Psoas muscle (tissue), 8 donors: ENCODE results near the gene ATXN2. TPM values are rescaled to one million over a fixed set of nuclear protein-coding genes. Genes with fewer than 3 reads are reported as not detected.

Experiments used
- ATAC-seq, 4 donors: fragments of 200-7000 bp; cut with Tn5 transposase; one replicate each; pipeline ENCODE4 v1.9.1; 2020; ENCODE audit warnings: moderate library complexity in 3 of 4, mild to moderate bottlenecking in 2 of 4
- DNase-seq, 2 donors: peaks; one replicate each; pipeline ENCODE4 v3.0.0-alpha.2; 2020
- H3K27ac ChIP-seq: fragments of 200-600 bp; one replicate; pipeline ENCODE4 v1.8.0; 2022
- H3K27me3 ChIP-seq, 3 donors: fragments of 200-600 bp in 1 of 3; one replicate each; pipeline versions ENCODE4 v1.6.1 to v1.8.0; 2013 to 2022; ENCODE audit warnings: low read length in 2 of 3, mild to moderate bottlenecking in 2 of 3, moderate library complexity in 1 of 3; ENCODE audit not compliant: insufficient read depth in 3 of 3
- H3K36me3 ChIP-seq, 2 donors: fragments of 200-600 bp in 1 of 2; one replicate each; pipeline versions ENCODE4 v1.6.1 to v1.8.0; 2013 to 2022; ENCODE audit warnings: low read depth in 1 of 2, mild to moderate bottlenecking in 1 of 2, moderate library complexity in 1 of 2; ENCODE audit not compliant: insufficient read depth in 1 of 2
- H3K4me1 ChIP-seq: fragments of 200-600 bp; one replicate; pipeline ENCODE4 v1.8.0; 2022
- H3K4me3 ChIP-seq: fragments of 200-600 bp; one replicate; pipeline ENCODE4 v1.8.0; 2022; ENCODE audit warnings: mild to moderate bottlenecking
- H3K9me3 ChIP-seq: fragments of 200-600 bp; one replicate; pipeline ENCODE4 v1.8.0; 2022
- CTCF ChIP-seq: fragments of 200-600 bp; IDR thresholded peaks from one replicate; pipeline ENCODE4 v1.8.0; 2022; ENCODE audit warnings: antibody characterized with exemption
- WGBS, 3 donors: extraction: QIAGEN DNeasy Blood & Tissue Kit; methylation state at CpG; one replicate each; pipeline versions ENCODE4 v1.1.6 to v1.1.7; 2013; 5-methylcytosine and 5-hydroxymethylcytosine counted together
- intact Hi-C, 2 donors: fragments of 100-400 bp; cut with DNase I; formaldehyde crosslinking; loops; one replicate each; pipeline versions ENCODE4 v1.11.0 to v1.14.2; 2022
- polyA plus RNA-seq, 3 donors: library from polyadenylated mRNA; stranded (reverse); fragments of 200-250 nt; gene quantifications; one replicate each; pipeline ENCODE4 v1.2.3, GENCODE V29; 2013
- total RNA-seq, 4 donors: library from RNA; stranded (reverse); fragmentation: NEBNext Ultra II Directional in 2 of 4; extraction: Animal tissue kit (Norgen Biotek cat#: 25700) in 2 of 4; gene quantifications; one replicate each; pipeline versions ENCODE4 v1.2.1 to v1.2.4, GENCODE V29; 2021 to 2023
- donor health status: healthy with polysubstance abuse.
- donor health status: DM: no; HTN: no; CAD: no; lungs with moderate emphysema.
- donor health status: Bipolar disorder and iron deficiency.
- donor health status: healthy.
- donor health status: DM: yes; HTN: yes; CAD: no.
- donor health status: DM: no; HTN: no; CAD: no.
- donor health status: DM: no; HTN: no; CAD: no.
- donor health status: DM: yes; HTN: yes; CAD: no.

Gene ATXN2
- total and polyA plus RNA-seq, 7 donors = 17.2 to 39.2 (median 32.9) TPM

GRCh38 chr12:111417784-111418593 is 181.1 kb downstream of the ATXN2 start:
- no peak for TF ChIP-seq CTCF
- peaks cover 0 to 29% of the 10 kb centered on the region in 2 donors for H3K36me3 ChIP-seq

GRCh38 chr12:111417290-111417689 is 181.8 kb downstream of the ATXN2 start:
- no peak overlapping the region for H3K4me3 ChIP-seq
- no peaks in the 10 kb centered on the region for H3K9me3 ChIP-seq
- no peak overlapping the region for H3K27ac ChIP-seq
- WGBS, 3 donors = 82 to 90% (median 86%) methylated on average over 2 of the region's 2 CpGs
- no peaks in the 10 kb centered on the region for H3K27me3 ChIP-seq
- intact Hi-C loops = no loop called here
- peaks cover 13% of the 10 kb centered on the region for H3K4me1 ChIP-seq
- no peak for DNase-seq
- no peak for TF ChIP-seq CTCF
- no peak for ATAC-seq
- H3K36me3 ChIP-seq = peaks cover 0 to 29% of the 10 kb centered on the region in 2 donors

More at GRCh38 chr12:111417784-111418593, 181.1 kb downstream of the ATXN2 start:
- 91 to 93% (median 91%) methylated on average over 47 to 67 of the region's 67 CpGs for WGBS, 3 donors
- H3K4me3 ChIP-seq = no peak overlapping the region
- DNase-seq (no peak), ATAC-seq (no peak)
- no peaks in the 10 kb centered on the region for H3K27me3 ChIP-seq
- H3K9me3 ChIP-seq = no peaks in the 10 kb centered on the region
- H3K27ac ChIP-seq = no peak overlapping the region
- peaks cover 13% of the 10 kb centered on the region for H3K4me1 ChIP-seq
- intact Hi-C loops = no loop called here

- no peak for ATAC-seq
These were observed 184.3 kb downstream of the ATXN2 start for GRCh38 chr12:111414711-111415252.

GRCh38 chr12:111413442-111414086 is 185.6 kb downstream of the ATXN2 start:
- H3K36me3 ChIP-seq = peaks cover 0 to under 1% of the 10 kb centered on the region in 2 donors
- intact Hi-C loops = no loop called here
- no peak overlapping the region for H3K4me3 ChIP-seq
- DNase-seq (peak in 1 of 2 donors; percentile 54), ATAC-seq (peak; percentile 75 to 88 (median 80))
- peak overlapping the region; percentile 74 for H3K27ac ChIP-seq
- H3K27me3 ChIP-seq = no peaks in the 10 kb centered on the region
- WGBS, 3 donors = 49 to 65% (median 54%) methylated on average over 12 of the region's 12 CpGs
- peaks cover 42% of the 10 kb centered on the region for H3K4me1 ChIP-seq
- no peaks in the 10 kb centered on the region for H3K9me3 ChIP-seq
- no peak for TF ChIP-seq CTCF

More at GRCh38 chr12:111414711-111415252, 184.3 kb downstream of the ATXN2 start:
- no peak for TF ChIP-seq CTCF
- no peak for DNase-seq
- peaks cover 32% of the 10 kb centered on the region for H3K4me1 ChIP-seq
- WGBS, 3 donors = 94 to 97% (median 95%) methylated on average over 7 of the region's 7 CpGs
- H3K27me3 ChIP-seq = no peaks in the 10 kb centered on the region
- H3K27ac ChIP-seq = no peak overlapping the region
- H3K9me3 ChIP-seq = no peaks in the 10 kb centered on the region
- peaks cover 0 to 13% of the 10 kb centered on the region in 2 donors for H3K36me3 ChIP-seq
- intact Hi-C loops = no loop called here
- H3K4me3 ChIP-seq = no peak overlapping the region
